ENCODE results near the gene SGTB.

DNA sequence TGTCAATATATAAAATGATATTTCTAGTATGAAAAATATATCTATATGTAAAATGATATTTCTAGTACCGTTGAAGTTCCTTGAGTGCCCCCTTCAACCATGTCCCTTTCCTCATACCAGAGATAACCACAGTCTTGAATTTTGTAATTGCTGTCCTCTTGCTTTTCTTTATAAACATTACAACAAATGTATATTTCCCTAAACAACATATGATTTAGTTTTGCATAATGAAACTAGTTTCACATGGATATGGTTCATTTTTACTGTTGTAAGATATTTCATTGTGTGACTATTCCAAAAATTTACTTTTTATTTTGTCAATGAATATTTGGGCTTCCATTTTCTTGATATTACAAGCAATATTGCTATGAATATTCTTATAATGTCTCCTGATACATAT, 14.1 kb upstream of the SGTB start:
- no peak for TF ChIP-seq TCF7L2 (IDR thresholded peaks at IDR 0.05; ENCODE audit: low read depth, low read length)
- TF ChIP-seq, protein P1, sequence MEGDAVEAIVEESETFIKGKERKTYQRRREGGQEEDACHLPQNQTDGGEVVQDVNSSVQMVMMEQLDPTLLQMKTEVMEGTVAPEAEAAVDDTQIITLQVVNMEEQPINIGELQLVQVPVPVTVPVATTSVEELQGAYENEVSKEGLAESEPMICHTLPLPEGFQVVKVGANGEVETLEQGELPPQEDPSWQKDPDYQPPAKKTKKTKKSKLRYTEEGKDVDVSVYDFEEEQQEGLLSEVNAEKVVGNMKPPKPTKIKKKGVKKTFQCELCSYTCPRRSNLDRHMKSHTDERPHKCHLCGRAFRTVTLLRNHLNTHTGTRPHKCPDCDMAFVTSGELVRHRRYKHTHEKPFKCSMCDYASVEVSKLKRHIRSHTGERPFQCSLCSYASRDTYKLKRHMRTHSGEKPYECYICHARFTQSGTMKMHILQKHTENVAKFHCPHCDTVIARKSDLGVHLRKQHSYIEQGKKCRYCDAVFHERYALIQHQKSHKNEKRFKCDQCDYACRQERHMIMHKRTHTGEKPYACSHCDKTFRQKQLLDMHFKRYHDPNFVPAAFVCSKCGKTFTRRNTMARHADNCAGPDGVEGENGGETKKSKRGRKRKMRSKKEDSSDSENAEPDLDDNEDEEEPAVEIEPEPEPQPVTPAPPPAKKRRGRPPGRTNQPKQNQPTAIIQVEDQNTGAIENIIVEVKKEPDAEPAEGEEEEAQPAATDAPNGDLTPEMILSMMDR (IDR thresholded peaks at IDR 0.05), result no peak
- TF ChIP-seq, protein P2, sequence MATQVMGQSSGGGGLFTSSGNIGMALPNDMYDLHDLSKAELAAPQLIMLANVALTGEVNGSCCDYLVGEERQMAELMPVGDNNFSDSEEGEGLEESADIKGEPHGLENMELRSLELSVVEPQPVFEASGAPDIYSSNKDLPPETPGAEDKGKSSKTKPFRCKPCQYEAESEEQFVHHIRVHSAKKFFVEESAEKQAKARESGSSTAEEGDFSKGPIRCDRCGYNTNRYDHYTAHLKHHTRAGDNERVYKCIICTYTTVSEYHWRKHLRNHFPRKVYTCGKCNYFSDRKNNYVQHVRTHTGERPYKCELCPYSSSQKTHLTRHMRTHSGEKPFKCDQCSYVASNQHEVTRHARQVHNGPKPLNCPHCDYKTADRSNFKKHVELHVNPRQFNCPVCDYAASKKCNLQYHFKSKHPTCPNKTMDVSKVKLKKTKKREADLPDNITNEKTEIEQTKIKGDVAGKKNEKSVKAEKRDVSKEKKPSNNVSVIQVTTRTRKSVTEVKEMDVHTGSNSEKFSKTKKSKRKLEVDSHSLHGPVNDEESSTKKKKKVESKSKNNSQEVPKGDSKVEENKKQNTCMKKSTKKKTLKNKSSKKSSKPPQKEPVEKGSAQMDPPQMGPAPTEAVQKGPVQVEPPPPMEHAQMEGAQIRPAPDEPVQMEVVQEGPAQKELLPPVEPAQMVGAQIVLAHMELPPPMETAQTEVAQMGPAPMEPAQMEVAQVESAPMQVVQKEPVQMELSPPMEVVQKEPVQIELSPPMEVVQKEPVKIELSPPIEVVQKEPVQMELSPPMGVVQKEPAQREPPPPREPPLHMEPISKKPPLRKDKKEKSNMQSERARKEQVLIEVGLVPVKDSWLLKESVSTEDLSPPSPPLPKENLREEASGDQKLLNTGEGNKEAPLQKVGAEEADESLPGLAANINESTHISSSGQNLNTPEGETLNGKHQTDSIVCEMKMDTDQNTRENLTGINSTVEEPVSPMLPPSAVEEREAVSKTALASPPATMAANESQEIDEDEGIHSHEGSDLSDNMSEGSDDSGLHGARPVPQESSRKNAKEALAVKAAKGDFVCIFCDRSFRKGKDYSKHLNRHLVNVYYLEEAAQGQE (IDR thresholded peaks at IDR 0.05; ENCODE audit: insufficient read depth in 1 of 2, low read depth in 2 of 2, low read length in 1 of 2), result no peak
